Endodermal cell (in vitro differentiated cells): ENCODE measurements around the gene CALML4. TPM values are rescaled to one million over a fixed set of nuclear protein-coding genes. Genes with fewer than 3 reads are reported as not detected.

Experiments
- DNase-seq: peaks from one replicate; pipeline ENCODE4 v3.0.0-alpha.2; 2017
- H3K27ac ChIP-seq: 2 replicates; pipeline ENCODE4 v1.5.1; 2013; ENCODE audit warnings: mild to moderate bottlenecking, low read depth, low read length, moderate library complexity
- H3K27me3 ChIP-seq: 2 replicates; pipeline ENCODE4 v1.6.1; 2013; ENCODE audit warnings: mild to moderate bottlenecking, low read length, moderate library complexity; ENCODE audit not compliant: insufficient read depth, control insufficient read depth, poor library complexity, severe bottlenecking
- H3K36me3 ChIP-seq: 2 replicates; pipeline ENCODE4 v1.7.0; 2013; ENCODE audit warnings: mild to moderate bottlenecking, low read length, moderate library complexity; ENCODE audit not compliant: control insufficient read depth, insufficient read depth
- H3K4me1 ChIP-seq: one replicate; pipeline ENCODE4 v1.7.0; 2013; ENCODE audit warnings: low read length; ENCODE audit not compliant: control insufficient read depth, insufficient read depth
- H3K4me3 ChIP-seq: 2 replicates; pipeline ENCODE4 v1.5.1; 2013; ENCODE audit warnings: mild to moderate bottlenecking, low read length, moderate library complexity
- H3K9ac ChIP-seq: 2 replicates; pipeline ENCODE4 v1.6.1; 2013; ENCODE audit warnings: mild to moderate bottlenecking, low read length, moderate library complexity; ENCODE audit not compliant: poor library complexity, severe bottlenecking; ENCODE audit errors: extremely low read depth
- H3K9me3 ChIP-seq: 2 replicates; pipeline ENCODE4 v1.6.1; 2013; ENCODE audit warnings: mild to moderate bottlenecking, low read length, moderate library complexity; ENCODE audit not compliant: control insufficient read depth
- H3K27ac Mint-ChIP-seq: 2 replicates; pipeline ENCODE4 v1.8.0; 2020; ENCODE audit warnings: mixed read lengths
- H3K27me3 Mint-ChIP-seq: 2 replicates; pipeline ENCODE4 v1.8.0; 2021; ENCODE audit warnings: mild to moderate bottlenecking, mixed read lengths; ENCODE audit not compliant: insufficient read depth
- H3K36me3 Mint-ChIP-seq: 2 replicates; pipeline ENCODE4 v1.8.0; 2020; ENCODE audit warnings: low read depth, mixed read lengths
- H3K4me1 Mint-ChIP-seq: 2 replicates; pipeline ENCODE4 v1.8.0; 2020; ENCODE audit warnings: mixed read lengths
- H3K4me3 Mint-ChIP-seq: 2 replicates; pipeline ENCODE4 v1.8.0; 2020; ENCODE audit warnings: mild to moderate bottlenecking, moderate library complexity, mixed read lengths
- H3K9me3 Mint-ChIP-seq: 2 replicates; pipeline ENCODE4 v1.8.0; 2020; ENCODE audit warnings: mild to moderate bottlenecking, mixed read lengths
- WGBS, 2 experiments: methylation state at CpG; one replicate each; pipeline versions ENCODE4 v1.1.5 to v1.1.7; 2013; ENCODE audit warnings: missing lambda C conversion rate in 2 of 2, mixed read lengths in 1 of 2; ENCODE audit not compliant: insufficient coverage in 1 of 2, insufficient read length in 1 of 2; 5-methylcytosine and 5-hydroxymethylcytosine counted together
- total RNA-seq, 2 donors: library from RNA; stranded (reverse); fragmentation: NEBNext Ultra II Directional in 1 of 2; extraction: Animal tissue kit (Norgen Biotek cat#: 25700) in 1 of 2; gene quantifications; 2 replicates in 1 of 2; 3 replicates in 1 of 2; pipeline ENCODE4 v1.2.1, GENCODE V29; 2021
- TF ChIP-seq, protein P1 (sequence below): fragments of 200-600 bp; sonication (generic); conservative IDR thresholded peaks from 2 replicates; pipeline ENCODE4 v1.5.0; 2021; ENCODE audit warnings: antibody characterized with exemption, mild to moderate bottlenecking

Gene CALML4
- total RNA-seq, 2 donors from 2014 or later, result 9.7 to 17.4 TPM

DNA sequence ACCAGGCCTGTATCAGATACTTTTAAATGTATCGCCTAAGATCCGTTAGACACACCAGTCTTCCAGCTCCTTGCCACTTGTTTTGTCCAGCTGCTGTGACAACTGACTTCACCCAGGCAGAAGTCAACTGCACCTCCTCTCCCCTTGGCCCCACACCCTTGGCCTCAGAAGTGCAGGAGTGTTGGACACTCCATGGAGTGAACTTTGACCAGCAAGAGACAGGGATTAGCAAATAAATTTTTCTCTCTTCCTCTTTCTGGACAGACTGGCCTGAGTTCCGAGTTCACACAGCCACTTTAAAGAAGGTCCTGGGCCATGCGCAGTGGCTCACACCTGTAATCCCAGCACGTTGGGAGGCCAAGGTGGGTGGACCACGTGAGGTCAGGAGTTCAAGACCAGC, 27.3 kb upstream of the CALML4 start:
- Histone ChIP-seq H3K27ac (no peak overlapping the region), H3K4me3 (no peak overlapping the region), H3K27me3 (no peaks in the 10 kb centered on the region), H3K9ac (no peak overlapping the region), H3K4me1 (peaks cover 8% of the 10 kb centered on the region), H3K36me3 (no peaks in the 10 kb centered on the region), H3K9me3 (no peaks in the 10 kb centered on the region)
- Mint-ChIP-seq H3K9me3 (no peaks in the 10 kb centered on the region), H3K4me1 (peaks cover 31% of the 10 kb centered on the region), H3K27me3 (peaks cover 13% of the 10 kb centered on the region), H3K4me3 (no peak overlapping the region), H3K36me3 (no peaks in the 10 kb centered on the region), H3K27ac (no peak overlapping the region)
- TF ChIP-seq, protein P1, sequence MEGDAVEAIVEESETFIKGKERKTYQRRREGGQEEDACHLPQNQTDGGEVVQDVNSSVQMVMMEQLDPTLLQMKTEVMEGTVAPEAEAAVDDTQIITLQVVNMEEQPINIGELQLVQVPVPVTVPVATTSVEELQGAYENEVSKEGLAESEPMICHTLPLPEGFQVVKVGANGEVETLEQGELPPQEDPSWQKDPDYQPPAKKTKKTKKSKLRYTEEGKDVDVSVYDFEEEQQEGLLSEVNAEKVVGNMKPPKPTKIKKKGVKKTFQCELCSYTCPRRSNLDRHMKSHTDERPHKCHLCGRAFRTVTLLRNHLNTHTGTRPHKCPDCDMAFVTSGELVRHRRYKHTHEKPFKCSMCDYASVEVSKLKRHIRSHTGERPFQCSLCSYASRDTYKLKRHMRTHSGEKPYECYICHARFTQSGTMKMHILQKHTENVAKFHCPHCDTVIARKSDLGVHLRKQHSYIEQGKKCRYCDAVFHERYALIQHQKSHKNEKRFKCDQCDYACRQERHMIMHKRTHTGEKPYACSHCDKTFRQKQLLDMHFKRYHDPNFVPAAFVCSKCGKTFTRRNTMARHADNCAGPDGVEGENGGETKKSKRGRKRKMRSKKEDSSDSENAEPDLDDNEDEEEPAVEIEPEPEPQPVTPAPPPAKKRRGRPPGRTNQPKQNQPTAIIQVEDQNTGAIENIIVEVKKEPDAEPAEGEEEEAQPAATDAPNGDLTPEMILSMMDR, result no peak
- no peak for DNase-seq
- 97 to 100% methylated on average over 2 to 6 of the region's 6 CpGs for WGBS, 2 experiments

DNA sequence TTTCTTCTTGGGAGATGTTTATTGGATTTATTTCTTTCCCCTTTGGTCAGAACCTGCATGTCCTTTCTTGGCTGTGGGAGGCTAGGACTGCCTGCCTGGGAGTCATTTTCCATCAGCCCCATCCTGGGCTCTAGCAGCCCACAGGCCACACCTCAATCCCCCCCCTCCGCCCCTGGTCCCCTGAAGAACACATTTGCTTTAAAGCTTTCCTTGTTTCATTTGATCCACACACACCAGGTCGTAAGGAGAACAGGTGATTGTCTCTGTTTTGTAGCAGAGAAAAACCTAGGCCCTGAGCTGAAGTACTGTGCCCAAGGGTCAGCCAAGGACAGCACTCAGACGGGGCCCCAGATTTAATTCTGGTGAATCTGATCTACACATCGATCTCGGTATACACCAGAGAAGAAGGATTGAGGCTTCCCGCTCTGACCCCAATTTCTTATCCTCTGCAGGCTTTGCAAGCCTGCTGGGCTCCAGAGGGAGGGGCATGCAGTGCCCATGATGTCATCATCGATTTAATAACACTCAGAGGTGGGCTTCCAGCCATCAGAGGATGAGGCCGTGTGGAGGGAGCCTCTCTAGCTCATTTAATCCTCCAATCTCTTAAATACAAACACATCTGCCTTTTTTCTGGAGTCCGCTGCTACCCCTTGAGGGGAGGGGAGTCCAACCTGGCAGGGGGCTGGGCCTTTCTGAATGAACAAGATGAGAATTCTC, 26.1 kb upstream of the CALML4 start:
- TF ChIP-seq, protein P1, result no peak
- no peak overlapping the region for H3K4me3 Mint-ChIP-seq
- peaks cover 31% of the 10 kb centered on the region for H3K4me1 Mint-ChIP-seq
- Histone ChIP-seq H3K4me3 (no peak overlapping the region), H3K27me3 (no peaks in the 10 kb centered on the region), H3K4me1 (peaks cover 8% of the 10 kb centered on the region), H3K36me3 (no peaks in the 10 kb centered on the region), H3K27ac (no peak overlapping the region), H3K9me3 (no peaks in the 10 kb centered on the region), H3K9ac (no peak overlapping the region)
- no peaks in the 10 kb centered on the region for H3K9me3 Mint-ChIP-seq
- H3K27me3 Mint-ChIP-seq, result peaks cover 13% of the 10 kb centered on the region
- DNase-seq, result no peak
- H3K36me3 Mint-ChIP-seq, result no peaks in the 10 kb centered on the region
- no peak overlapping the region for H3K27ac Mint-ChIP-seq
- WGBS, 2 experiments, result 90 to 93% methylated on average over 2 to 9 of the region's 9 CpGs

DNA sequence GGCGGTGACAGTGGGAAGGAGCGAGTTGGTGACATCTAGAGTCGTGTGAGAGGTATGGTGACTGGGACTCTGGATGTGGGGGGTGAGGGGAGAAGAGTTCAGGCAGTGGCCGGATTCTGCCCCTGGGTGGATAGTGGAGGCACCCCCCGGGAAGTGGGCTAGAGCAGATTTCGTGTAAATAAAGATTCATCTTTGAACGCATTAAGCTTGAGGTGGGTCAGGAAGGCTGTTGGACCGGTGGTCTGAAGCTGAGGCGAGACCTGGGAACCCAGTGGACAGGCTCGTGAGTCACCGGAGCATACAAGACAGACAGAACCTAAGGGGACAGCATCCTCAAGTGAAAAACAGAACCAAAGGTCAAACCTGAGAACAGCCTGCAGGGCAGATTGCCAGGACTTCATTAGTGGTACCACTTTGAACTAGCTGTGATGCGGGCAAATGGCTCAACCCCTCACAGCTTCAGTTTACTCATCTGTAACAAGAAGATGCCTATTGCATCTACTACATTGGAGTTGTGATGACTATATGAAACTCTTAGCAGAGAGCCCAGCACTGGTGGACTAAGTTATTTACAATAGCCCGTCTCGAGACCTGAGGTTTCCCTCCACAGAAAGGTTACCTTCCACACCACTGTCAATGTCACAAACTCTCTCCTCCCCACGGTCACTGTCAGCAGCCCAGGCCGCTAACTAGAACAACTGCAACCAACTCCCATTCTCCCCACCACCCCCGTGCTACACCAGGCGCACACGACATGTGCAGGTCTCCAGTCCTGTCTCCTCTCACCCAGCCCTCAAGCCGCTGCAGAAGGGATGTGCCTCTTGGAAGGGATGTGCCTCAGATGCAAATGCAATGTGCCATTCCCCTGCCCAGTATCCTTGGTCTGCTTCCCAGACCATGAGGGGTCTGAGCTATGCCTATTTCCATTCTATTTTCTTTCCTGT, 25.3 kb upstream of the CALML4 start:
- Mint-ChIP-seq H3K4me1 (peaks cover 31% of the 10 kb centered on the region), H3K4me3 (peak overlapping the region; percentile 69), H3K27me3 (peaks cover 13% of the 10 kb centered on the region), H3K27ac (peak overlapping the region; percentile 62), H3K9me3 (no peaks in the 10 kb centered on the region), H3K36me3 (no peaks in the 10 kb centered on the region)
- H3K27ac ChIP-seq, result no peak overlapping the region
- no peaks in the 10 kb centered on the region for H3K9me3 ChIP-seq
- no peaks in the 10 kb centered on the region for H3K36me3 ChIP-seq
- peak overlapping the region; percentile 88 for H3K4me3 ChIP-seq
- H3K9ac ChIP-seq, result peak overlapping the region; percentile 47
- no peak for DNase-seq
- no peaks in the 10 kb centered on the region for H3K27me3 ChIP-seq
- TF ChIP-seq, protein P1, result no peak
- peaks cover 8% of the 10 kb centered on the region for H3K4me1 ChIP-seq
- 74 to 84% methylated on average over 17 to 20 of the region's 20 CpGs for WGBS, 2 experiments
